HG03196 (cell line): ENCODE measurements around the gene METAP2.

Experiments used
- ATAC-seq: cut with Tn5 transposase; IDR thresholded peaks from one replicate; pipeline ENCODE4 v1.9.1; 2021; ENCODE audit not compliant: unreplicated experiment

The METAP2 gene

DNA sequence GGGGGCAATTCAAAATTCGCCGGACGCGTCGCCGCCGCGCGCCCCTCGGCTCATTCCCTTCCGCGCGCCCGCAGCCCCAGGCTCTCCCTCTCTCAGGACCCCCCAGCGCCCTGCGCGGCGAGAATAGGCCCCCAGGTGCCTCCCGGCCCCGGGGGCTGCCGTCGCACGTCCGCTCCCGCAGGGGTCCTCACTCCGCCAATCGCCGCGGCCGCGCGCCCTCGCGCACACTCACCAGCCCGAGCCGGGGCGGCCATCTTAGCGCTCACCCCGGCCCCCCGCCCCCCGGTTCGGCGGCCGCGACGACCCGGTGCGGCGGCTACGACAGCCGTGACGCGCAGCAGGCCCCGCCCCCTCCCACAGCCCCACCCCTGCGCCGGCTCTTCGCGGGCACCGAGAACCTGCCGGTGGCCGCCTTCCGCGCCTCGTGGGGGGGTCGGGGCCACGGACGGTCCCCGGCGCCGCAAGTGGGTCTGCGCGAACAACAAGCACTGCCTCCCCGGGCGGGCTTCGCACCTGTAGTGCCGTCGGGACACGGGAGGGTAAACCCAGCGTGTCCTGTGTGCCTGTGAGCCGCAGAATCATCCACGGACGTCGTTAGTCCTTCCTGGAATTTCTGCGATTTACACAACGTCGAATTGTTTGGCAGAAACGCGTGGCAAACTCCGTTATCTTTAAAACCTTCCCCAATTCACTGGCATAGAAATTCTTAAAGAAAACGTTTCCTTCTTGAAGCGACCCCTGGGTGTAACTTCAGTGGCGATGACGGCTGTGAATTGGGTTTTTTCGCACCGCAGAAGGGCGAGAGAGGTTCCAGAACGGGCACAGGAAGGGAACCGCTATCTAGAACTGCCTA, 74.8 kb downstream of the METAP2 start:
- ATAC-seq = no peak

DNA sequence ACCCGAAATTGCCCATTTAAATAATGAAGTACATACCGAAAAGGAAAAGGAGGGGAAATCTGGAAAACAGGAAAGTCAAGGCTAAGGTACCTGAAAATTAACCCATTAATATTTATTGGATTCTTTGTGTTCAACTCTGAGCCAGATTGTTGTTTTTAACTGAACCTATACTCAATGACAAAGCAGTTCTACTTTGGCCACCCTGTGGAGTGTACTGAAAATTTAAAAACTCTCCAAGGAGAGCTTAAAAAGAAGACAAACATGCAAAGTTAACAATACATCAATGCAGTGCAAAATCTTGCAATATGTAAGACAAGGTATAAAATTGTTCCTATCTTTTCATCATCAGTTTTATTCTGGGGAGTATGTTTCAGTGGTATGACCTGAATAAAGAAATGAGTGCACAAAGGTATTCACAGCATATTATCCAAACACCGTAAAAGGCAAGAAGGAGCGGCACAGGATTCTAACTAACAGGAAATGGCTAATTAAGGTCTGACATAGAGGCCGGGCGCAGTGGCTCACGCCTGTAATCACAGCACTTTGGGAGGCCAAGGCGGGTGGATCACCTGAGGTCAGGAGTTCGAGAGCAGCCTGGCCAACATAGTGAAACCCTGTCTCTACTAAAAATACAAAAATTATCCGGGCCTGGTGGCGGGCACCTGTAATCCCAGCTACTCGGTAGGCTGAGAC, 75.6 kb downstream of the METAP2 start:
- no peak for ATAC-seq

DNA sequence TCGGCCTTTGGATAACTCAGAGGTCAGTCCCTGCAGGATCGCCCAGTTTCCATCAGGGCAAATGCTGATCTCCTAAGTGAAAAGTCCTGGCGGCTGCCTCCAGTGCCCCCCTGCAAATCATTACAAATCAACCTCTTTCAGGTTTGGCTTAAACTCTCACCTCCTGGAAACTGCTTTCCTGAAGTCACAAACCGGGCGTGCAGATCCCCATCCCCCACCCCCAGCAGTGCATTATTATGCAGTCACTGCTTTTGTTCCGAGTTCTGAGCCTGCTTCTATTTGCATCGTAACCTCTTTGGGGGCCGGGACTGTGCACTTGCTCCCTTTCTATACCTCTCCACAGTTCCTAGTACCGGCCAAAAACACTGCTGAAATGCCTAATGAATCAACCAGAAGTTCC, 77.4 kb downstream of the METAP2 start, which contains the start of gene USP44:
TSS of gene USP44 (minus strand) at position 172 of the 400 bp plus-strand sequence. CDS start 17,220 bp downstream, outside the sequence.
- no peak for ATAC-seq

DNA sequence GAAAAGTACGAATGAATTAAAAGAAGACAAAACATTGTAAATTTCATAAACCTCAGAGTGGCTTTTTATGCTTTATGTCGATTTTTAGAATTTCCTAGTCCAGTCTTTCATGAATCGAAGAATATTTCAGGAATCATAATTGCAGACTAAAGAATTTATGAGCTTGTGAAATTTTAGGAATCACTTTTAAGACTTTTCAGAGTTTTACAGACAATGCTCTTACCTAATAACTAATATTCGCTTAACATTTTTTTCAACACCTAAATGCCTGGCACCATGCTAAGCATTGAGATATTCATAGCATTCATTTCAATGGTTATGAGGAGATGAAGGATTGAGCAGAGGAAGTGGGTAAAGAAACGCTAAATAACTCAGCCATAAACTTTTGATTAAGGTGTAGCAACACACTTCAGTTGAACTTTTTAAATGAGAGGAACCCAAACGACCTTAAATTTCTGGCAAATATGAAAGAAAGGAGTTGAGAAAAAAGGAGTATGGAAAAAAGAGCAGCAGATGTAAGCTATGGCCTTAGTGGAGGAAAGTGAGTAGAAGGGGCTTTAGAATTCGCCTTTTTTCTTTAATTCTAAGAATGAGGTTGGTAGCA, 78.1 kb downstream of the METAP2 start:
- ATAC-seq = no peak

DNA sequence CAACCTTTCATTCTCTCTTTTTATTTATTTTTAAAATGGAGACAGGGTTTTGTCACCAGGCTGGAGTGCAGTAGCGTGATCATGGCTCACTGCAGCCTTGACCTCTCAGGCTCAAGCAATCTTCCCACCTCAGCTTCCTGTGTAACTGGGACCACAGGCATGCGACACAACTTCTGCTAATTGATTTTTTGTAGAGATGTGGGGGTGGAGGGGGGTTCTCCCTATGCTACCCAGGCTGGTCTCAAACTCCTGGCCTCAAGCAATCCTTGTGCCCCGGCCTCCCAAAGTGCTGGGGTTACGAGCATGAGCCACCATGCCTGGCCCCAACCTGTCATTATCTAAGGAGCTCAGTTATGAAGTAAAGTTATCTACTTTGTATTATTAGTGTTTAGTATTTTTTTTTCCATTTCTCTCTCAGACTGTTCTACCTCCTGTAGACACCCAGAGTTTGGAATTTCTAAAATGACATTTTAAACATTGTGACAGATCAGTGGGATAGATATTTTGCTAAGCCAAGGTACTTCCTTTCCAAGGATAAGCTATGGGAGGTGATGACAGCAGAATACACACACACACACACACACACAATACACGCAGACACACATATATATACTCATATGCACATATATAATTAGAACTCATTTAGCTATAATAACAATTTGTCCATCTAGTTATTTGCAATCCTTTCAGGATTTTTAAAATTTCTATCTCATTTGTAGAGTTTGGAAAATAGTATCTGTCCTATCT, 79.4 kb downstream of the METAP2 start:
- no peak for ATAC-seq

DNA sequence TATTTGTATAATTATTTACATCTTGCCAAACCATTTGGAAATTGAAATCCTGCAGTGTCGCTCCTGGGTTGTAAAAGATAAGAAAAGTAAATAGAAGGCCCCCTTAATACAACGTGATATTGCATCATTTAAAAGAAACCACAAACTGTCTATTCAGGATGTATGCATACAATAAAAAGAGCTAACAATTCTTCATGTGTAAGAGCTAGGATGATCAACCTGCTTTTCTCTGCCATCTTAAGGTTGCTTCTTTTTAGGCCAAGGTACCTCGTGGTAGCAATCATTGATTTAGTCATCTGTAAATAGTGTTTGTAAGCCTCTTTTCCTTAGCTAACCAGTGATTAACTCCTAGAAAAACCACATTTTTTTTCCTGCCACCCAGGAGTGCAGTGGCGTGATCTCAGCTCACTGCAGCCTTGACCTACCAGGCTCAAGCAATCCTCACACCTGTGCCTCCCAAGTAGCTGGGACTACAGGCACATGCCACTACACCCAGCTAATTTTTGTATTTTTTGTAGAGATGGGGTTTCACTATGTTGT, 80.7 kb downstream of the METAP2 start:
- ATAC-seq = no peak

DNA sequence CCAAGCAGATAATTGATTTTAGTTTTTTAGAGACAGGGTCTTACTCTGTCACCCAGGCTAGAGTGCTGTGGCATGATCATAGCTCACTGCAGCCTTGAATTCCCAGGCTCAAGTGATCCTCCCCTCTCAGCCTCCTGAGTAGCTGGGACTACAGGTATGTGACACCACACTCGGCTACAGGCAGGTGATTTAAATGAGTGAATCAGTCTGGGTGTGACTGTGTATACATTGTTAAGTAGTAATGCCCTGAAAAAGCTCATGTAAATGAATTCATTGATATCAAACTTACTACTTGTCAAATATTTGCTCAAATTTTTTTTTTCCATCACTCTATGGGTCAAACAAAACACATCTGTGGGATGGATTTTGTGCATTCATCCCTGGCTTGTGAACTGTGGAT, 83.7 kb downstream of the METAP2 start:
- no peak for ATAC-seq
